GM19328 (cell line): ENCODE data around the gene TCF7.

ENCODE experiments used
- ATAC-seq: cut with Tn5 transposase; IDR thresholded peaks from one replicate; pipeline ENCODE4 v1.9.1; 2021; ENCODE audit warnings: mild to moderate bottlenecking, moderate library complexity; ENCODE audit not compliant: unreplicated experiment

TCF7 gene

DNA sequence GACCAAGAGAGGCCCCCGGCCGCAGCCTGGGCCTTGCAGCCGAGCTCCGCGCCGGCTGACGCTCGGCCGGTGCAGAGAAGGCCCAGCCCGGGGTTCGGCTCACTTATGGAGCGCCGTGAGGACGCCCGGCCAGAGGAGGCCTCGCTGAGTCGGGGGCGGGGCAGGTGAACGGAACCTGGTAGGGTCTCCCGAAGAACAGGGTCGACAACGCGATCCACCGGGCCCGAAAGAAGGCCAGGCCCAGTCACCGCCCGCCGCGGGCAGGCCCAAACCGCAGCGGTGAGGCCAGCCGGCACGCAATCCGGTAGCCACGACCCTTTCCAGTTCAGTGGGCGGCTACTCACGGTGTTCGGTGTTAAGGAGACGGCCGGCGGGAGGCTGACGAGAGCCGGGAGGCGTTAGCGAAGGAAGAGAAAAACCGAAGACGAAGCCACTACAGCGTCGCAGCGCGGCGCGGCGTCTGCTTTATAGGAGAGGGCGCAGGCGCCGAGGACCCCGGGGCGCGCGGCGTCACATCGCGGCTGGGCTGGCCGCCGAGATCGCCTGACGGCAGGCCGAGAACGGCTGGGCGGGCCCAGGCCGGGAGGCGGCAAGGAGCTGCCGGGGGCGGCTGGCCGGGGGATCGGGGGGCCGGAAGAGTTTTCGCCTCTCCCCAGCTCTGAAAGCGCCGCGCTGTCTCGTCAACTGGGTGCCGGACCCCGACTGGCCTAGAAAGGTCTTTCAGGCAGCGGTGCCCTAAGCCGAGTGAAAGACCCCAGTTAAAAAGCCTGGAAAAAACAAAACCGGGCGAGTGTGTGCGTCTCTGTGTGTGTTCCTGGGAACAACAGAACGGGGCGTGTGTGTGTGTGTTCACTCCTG is 62.3 kb downstream of the TCF7 start, which contains the start of gene SKP1:
Gene SKP1 (minus strand): TSS at position 440 of the 858 bp plus-strand sequence. CDS start 2,928 bp downstream, outside the sequence.
- peak; percentile 73 for ATAC-seq

DNA sequence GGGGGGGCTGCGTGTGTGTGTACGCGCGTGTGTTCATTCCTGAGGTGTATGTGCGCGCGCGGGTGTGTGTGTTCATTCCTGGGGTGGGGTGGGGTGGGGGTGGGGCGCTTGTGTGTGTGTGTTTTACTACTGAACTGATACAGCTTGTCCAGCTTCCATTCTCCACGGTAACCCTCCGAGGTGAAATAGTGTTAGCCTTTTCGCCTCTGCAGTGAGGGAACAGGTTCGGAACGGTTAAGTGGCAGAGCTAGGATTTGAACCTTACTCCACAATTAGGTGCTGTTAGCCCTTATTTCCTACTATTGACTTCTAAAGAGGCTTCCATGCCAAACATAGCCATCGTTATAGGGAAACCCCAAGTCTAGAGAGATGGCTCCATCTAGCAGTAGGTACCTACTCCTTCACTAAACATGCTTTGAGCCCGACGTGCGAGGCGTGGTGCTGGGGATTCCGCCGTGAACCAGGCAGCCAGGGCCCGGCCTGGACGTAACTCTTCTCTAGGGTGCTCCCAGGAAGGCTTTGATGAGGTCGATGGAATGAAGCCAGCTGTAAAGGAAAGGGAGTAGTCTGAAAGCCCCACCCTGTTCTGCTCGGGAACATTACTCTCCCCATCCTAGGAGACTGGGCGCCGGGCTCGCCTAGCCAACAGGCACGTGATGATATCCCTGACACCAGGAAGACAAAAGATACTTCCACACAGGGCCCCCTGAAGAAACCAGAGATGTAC is 63.1 kb downstream of the TCF7 start:
- no peak for ATAC-seq

DNA sequence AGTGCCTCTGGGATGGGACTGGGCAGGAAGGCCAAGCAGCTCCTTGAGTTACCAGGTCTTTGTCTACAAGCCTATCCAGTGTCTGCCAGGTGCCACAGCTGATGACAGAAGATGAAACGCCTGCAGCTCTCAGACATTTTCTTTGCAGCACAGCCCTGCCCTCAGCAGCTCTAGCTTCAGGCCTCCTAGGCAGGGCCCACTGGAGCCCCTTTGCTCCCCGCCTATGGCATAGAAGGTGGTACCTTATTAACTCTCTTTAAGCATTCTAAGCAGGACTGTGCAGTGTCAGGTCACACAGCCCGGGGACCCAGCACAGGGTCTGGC is 63.6 kb downstream of the TCF7 start:
- no peak for ATAC-seq

DNA sequence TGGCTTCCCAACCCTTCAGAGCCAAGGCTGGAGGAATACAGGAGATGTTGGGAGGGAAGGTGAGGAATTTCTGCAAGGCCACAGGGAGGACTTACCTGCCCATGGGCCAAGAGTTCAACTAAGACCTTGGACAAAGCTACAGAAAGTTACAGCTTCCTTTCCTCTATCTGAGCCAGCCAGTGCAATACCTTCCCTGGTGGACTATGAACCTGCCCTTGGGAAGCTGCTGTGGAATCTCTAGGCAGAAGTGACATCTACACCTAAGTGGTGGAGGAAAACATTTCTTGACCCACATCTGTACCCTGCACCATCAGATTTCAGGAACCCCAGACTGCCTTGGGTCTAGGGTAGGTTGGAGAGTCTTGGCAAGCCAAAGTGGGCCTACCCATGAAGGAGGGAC is 69.0 kb downstream of the TCF7 start:
- no peak for ATAC-seq

DNA sequence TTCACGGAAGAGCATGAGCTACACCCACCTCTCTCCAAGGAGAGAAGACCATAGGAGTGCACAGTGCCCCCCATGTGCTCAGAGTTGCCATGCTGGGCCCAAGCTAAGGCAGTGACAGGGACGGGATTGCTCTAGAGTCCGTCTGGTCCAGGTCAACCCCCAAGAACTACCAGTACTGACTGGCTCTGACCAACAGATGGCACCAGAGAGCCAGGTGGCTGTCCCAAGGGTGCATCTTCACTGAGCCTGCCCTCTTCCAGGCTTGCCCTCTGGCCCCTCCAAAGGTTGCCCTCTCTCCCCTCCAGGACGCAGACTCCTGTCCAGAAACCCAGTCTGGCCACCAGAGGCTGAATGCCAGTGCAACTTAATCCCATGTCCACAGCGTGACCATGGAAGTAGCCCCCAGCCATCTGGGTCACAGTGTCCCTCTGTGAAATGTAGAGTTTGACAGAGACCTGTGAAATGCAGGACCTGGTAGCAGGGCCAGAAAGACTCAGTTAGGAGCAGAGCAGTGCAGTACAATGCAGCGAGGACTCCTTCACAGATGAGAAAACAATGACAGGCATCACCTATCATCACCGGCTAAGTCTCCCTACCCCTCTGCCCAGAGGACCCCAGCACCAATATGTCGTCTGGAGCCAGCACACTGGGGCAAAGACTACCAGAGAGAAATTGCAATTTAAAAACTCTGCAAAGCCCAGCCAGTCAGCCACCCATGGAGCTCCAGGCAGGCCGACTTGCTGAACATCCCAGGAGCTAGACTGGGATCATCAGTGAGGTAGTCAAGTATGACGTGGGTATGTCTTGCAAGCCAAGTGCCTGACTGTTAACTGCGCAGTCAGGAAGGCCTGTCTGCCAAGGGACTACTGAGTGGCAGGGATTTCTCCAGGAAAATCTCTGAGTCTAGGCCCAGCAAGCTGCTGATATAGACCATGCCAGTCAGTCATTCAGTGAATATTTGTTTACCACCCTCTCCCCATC is 70.0 kb downstream of the TCF7 start:
- no peak for ATAC-seq

DNA sequence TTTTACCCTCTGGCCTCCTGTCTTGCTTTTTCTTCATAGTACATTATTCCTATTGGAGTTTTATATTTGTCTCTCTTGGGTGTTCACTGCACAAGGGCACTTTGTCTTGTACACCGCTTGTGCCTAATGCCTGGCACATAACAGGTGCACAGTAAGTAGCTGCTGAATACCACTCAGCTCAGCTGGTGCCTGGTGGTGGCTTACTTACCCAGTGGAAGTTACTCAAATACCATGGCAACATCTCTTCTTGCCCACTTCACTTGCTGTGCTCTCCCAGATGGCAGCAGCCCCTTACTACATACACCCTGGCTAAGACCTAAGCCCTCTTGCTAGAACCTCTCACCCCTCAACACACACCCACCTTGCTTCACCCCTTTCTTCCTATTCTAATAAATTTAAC is 73.6 kb downstream of the TCF7 start:
- no peak for ATAC-seq

DNA sequence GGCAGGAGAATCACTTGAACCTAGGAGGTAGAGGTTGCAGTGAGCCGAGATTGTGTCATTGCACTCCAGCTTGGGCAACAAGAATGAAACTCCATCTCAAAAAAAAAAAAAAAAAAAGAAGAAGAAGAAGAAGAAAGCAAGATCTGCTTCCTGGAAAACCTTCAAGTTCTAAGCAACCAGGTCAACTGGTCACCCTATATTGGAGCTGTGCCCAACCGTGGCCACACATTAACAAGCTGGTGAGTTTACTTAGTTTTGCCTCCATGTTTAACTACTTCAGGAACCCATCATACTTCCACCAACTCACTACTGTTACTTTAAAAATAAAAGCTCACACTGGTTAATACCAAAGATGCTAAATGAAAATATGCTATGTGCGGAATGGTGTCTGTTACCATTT is 74.5 kb downstream of the TCF7 start:
- ATAC-seq: no peak

DNA sequence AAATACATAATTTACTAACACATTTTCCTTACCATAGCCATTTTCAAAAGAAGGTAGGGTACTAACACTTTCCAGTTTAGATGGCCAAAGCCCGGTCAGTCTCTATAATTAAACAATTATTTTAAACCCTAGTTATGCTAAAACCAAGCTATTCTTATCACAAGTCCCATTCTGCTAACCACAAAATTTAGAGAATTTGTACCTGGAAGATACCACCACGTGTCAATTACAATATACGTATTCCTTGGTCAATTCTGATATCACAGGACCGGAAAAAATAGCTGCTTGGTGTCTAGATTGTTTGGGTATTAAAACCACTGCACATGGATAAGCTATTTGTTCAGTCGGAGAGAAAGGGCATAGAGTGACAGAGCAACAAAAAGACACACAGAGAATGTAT is 81.2 kb downstream of the TCF7 start:
- ATAC-seq: no peak
